ENCODE results near the gene CACNA1F. TPM values are rescaled to one million over a fixed set of nuclear protein-coding genes. Genes with fewer than 3 reads are reported as not detected.

CACNA1F gene
- total RNA-seq, 1 donor from 2014 or later, result 4.9 TPM

GRCh38 chrX:49177338-49177833 lies 55.8 kb downstream of the CACNA1F start:
- Histone ChIP-seq H3K36me3 (no peaks in the 10 kb centered on the region), H3K9me3 (ENCODE audit: low read depth) (no peaks in the 10 kb centered on the region), H3K4me3 (no peak overlapping the region), H3K9ac (no peak overlapping the region), H3K4me1 (no peaks in the 10 kb centered on the region), H3K27ac (no peak overlapping the region), H3K27me3 (peaks cover 11% of the 10 kb centered on the region), H2AFZ (replicated peaks) (no peak overlapping the region), H4K20me1 (ENCODE audit: low read depth) (no peaks in the 10 kb centered on the region), H3F3A (ENCODE audit: low read depth) (no peaks in the 10 kb centered on the region), H3K4me2 (no peak overlapping the region), H3K79me2 (ENCODE audit: low read depth) (no peaks in the 10 kb centered on the region)
- Mint-ChIP-seq H3K36me3 (peaks cover 10% of the 10 kb centered on the region), H3K27me3 (ENCODE audit: insufficient read depth, low read depth) (peaks cover 15% of the 10 kb centered on the region), H3K9me3 (peaks cover 46% of the 10 kb centered on the region), H3K4me3 (no peak overlapping the region), H3K27ac (peak overlapping the region; percentile 8), H3K4me1 (no peaks in the 10 kb centered on the region)
- DNase-seq (ENCODE audit: low spot score), result no peak
- no peak for TF ChIP-seq EZH2 (IDR thresholded peaks at IDR 0.05)
- no peak for TF ChIP-seq CTCF (IDR thresholded peaks at IDR 0.05)
- no peak for TF ChIP-seq EZH2phosphoT487 (IDR thresholded peaks at IDR 0.05)

- TF ChIP-seq EZH2 (IDR thresholded peaks at IDR 0.05) (no peak), EZH2phosphoT487 (IDR thresholded peaks at IDR 0.05) (no peak), CTCF (IDR thresholded peaks at IDR 0.05) (no peak)
- no peaks in the 10 kb centered on the region for H3K79me2 ChIP-seq (ENCODE audit: low read depth)
- no peak overlapping the region for H3K4me2 ChIP-seq
- no peaks in the 10 kb centered on the region for H3K9me3 ChIP-seq (ENCODE audit: low read depth)
- no peak overlapping the region for H3K9ac ChIP-seq
- Mint-ChIP-seq H3K4me3 (no peak overlapping the region), H3K36me3 (peaks cover 10% of the 10 kb centered on the region), H3K27me3 (ENCODE audit: insufficient read depth, low read depth) (peaks cover 20% of the 10 kb centered on the region), H3K27ac (no peak overlapping the region), H3K9me3 (peaks cover 42% of the 10 kb centered on the region), H3K4me1 (no peaks in the 10 kb centered on the region)
- no peaks in the 10 kb centered on the region for H4K20me1 ChIP-seq (ENCODE audit: low read depth)
- no peak for DNase-seq (ENCODE audit: low spot score)
- H3K36me3 ChIP-seq, result no peaks in the 10 kb centered on the region
- no peak overlapping the region for H2AFZ ChIP-seq (replicated peaks)
- no peaks in the 10 kb centered on the region for H3F3A ChIP-seq (ENCODE audit: low read depth)
- no peaks in the 10 kb centered on the region for H3K4me1 ChIP-seq
- H3K4me3 ChIP-seq, result no peak overlapping the region
- H3K27me3 ChIP-seq, result peaks cover 18% of the 10 kb centered on the region
- H3K27ac ChIP-seq, result no peak overlapping the region
Measured at GRCh38 chrX:49176421-49177326, 56.5 kb downstream of the CACNA1F start.

GRCh38 chrX:49175435-49176274 lies 57.5 kb downstream of the CACNA1F start:
- H3K4me2 ChIP-seq, result no peak overlapping the region
- no peak overlapping the region for H3K9ac ChIP-seq
- TF ChIP-seq CTCF (IDR thresholded peaks at IDR 0.05), result no peak
- no peak for TF ChIP-seq EZH2 (IDR thresholded peaks at IDR 0.05)
- TF ChIP-seq EZH2phosphoT487 (IDR thresholded peaks at IDR 0.05), result no peak
- DNase-seq (ENCODE audit: low spot score), result no peak
- Mint-ChIP-seq H3K27ac (no peak overlapping the region), H3K27me3 (ENCODE audit: insufficient read depth, low read depth) (peaks cover 25% of the 10 kb centered on the region), H3K4me3 (peak overlapping the region; percentile 50), H3K9me3 (peaks cover 42% of the 10 kb centered on the region), H3K36me3 (peaks cover 10% of the 10 kb centered on the region), H3K4me1 (no peaks in the 10 kb centered on the region)
- peaks cover 28% of the 10 kb centered on the region for H3K27me3 ChIP-seq
- H2AFZ ChIP-seq (replicated peaks), result no peak overlapping the region
- H3K4me3 ChIP-seq, result no peak overlapping the region
- no peaks in the 10 kb centered on the region for H3K9me3 ChIP-seq (ENCODE audit: low read depth)
- H4K20me1 ChIP-seq (ENCODE audit: low read depth), result no peaks in the 10 kb centered on the region
- H3K79me2 ChIP-seq (ENCODE audit: low read depth), result no peaks in the 10 kb centered on the region
- H3F3A ChIP-seq (ENCODE audit: low read depth), result no peaks in the 10 kb centered on the region
- H3K36me3 ChIP-seq, result no peaks in the 10 kb centered on the region
- no peak overlapping the region for H3K27ac ChIP-seq
- H3K4me1 ChIP-seq, result no peaks in the 10 kb centered on the region
